DND-41 (cell line): ENCODE results near the gene ELMOD1.

Source experiments
- ATAC-seq: fragments of 200-7000 bp; cut with Tn5 transposase; 3 replicates; pipeline ENCODE4 v1.9.1; 2021; ENCODE audit warnings: low read depth; ENCODE audit not compliant: insufficient read depth
- DNase-seq: peaks from one replicate; pipeline ENCODE4 v3.0.0-alpha.2; 2020
- H2AFZ ChIP-seq: 2 replicates; pipeline ENCODE4 v1.6.0; 2012; ENCODE audit warnings: low read depth, low read length
- H3K27ac ChIP-seq: 2 replicates; pipeline ENCODE4 v1.5.1; 2012; ENCODE audit warnings: low read length, inconsistent platforms
- H3K27me3 ChIP-seq: fragments of 200-600 bp; sonication (generic); 2 replicates; pipeline ENCODE4 v1.6.0; 2012; ENCODE audit warnings: low read length, mild to moderate bottlenecking, inconsistent platforms; ENCODE audit not compliant: insufficient read depth, poor library complexity
- H3K36me3 ChIP-seq: 2 replicates; pipeline ENCODE4 v1.5.1; 2012; ENCODE audit warnings: low read length, inconsistent platforms; ENCODE audit not compliant: insufficient read depth
- H3K4me1 ChIP-seq: 2 replicates; pipeline ENCODE4 v1.5.1; 2012; ENCODE audit warnings: mild to moderate bottlenecking, low read length; ENCODE audit not compliant: insufficient read depth
- H3K4me2 ChIP-seq: 2 replicates; pipeline ENCODE4 v1.6.0; 2012; ENCODE audit warnings: mild to moderate bottlenecking, moderate library complexity, low read length, inconsistent platforms; ENCODE audit not compliant: insufficient read depth
- H3K4me3 ChIP-seq, 2 experiments: fragments of 200-600 bp in 1 of 2; shearing (Covaris generic) in 1 of 2; 2 replicates each; pipeline ENCODE4 v1.5.1; 2012 to 2016; ENCODE audit warnings: inconsistent platforms in 2 of 2, low read length in 2 of 2, mild to moderate bottlenecking in 2 of 2, low read depth in 1 of 2, moderate library complexity in 1 of 2
- H3K79me2 ChIP-seq: 2 replicates; pipeline ENCODE4 v1.6.0; 2012; ENCODE audit warnings: low read length, inconsistent platforms; ENCODE audit not compliant: insufficient read depth
- H3K9ac ChIP-seq: 2 replicates; pipeline ENCODE4 v1.6.0; 2012; ENCODE audit warnings: low read depth, mild to moderate bottlenecking, inconsistent platforms, low read length, moderate library complexity
- H3K9me3 ChIP-seq: 2 replicates; pipeline ENCODE4 v1.5.1; 2012; ENCODE audit warnings: low read length, moderate library complexity, mild to moderate bottlenecking, inconsistent platforms; ENCODE audit not compliant: insufficient read depth, severe bottlenecking
- H4K20me1 ChIP-seq: 2 replicates; pipeline ENCODE4 v1.6.0; 2012; ENCODE audit warnings: low read length; ENCODE audit not compliant: insufficient read depth
- CTCF ChIP-seq: IDR thresholded peaks from 2 replicates; pipeline ENCODE4 v1.5.1; 2012; ENCODE audit warnings: borderline replicate concordance, low read length, moderate library complexity, mild to moderate bottlenecking; ENCODE audit not compliant: poor library complexity, severe bottlenecking; ENCODE audit errors: extremely low read depth
- EZH2 ChIP-seq: IDR thresholded peaks from 3 replicates; pipeline ENCODE4 v1.6.1; 2012; ENCODE audit warnings: borderline replicate concordance, low read depth, mild to moderate bottlenecking, moderate library complexity, low read length, inconsistent platforms; ENCODE audit not compliant: severe bottlenecking

Gene ELMOD1

GRCh38 chr11:107666911-107667613, 76.1 kb downstream of the ELMOD1 start:
- H3K36me3 ChIP-seq = no peaks in the 10 kb centered on the region
- H3K4me2 ChIP-seq = no peak overlapping the region
- H4K20me1 ChIP-seq = no peaks in the 10 kb centered on the region
- H3K79me2 ChIP-seq = no peaks in the 10 kb centered on the region
- TF ChIP-seq EZH2 (no peak), CTCF (no peak)
- no peaks in the 10 kb centered on the region for H3K9me3 ChIP-seq
- no peaks in the 10 kb centered on the region for H3K4me1 ChIP-seq
- H2AFZ ChIP-seq = no peak overlapping the region
- no peaks in the 10 kb centered on the region for H3K27me3 ChIP-seq
- no peak overlapping the region for H3K27ac ChIP-seq
- no peak overlapping the region for H3K4me3 ChIP-seq
- no peak overlapping the region for H3K9ac ChIP-seq
- ATAC-seq (no peak), DNase-seq (no peak)

- Histone ChIP-seq H3K4me2 (no peak overlapping the region), H3K9ac (no peak overlapping the region), H3K27me3 (no peaks in the 10 kb centered on the region), H3K27ac (no peak overlapping the region), H3K79me2 (no peaks in the 10 kb centered on the region), H2AFZ (no peak overlapping the region), H3K4me1 (no peaks in the 10 kb centered on the region), H4K20me1 (no peaks in the 10 kb centered on the region), H3K36me3 (no peaks in the 10 kb centered on the region), H3K4me3 (no peak overlapping the region), H3K9me3 (no peaks in the 10 kb centered on the region)
- no peak for DNase-seq
- no peak for ATAC-seq
- TF ChIP-seq EZH2 = no peak
- no peak for TF ChIP-seq CTCF
Measured at GRCh38 chr11:107669191-107669740, 78.3 kb downstream of the ELMOD1 start.

GRCh38 chr11:107669893-107670601, 79.1 kb downstream of the ELMOD1 start:
- DNase-seq (no peak), ATAC-seq (no peak)
- Histone ChIP-seq H3K27ac (no peak overlapping the region), H3K9ac (no peak overlapping the region), H4K20me1 (no peaks in the 10 kb centered on the region), H3K27me3 (no peaks in the 10 kb centered on the region), H3K9me3 (no peaks in the 10 kb centered on the region), H2AFZ (no peak overlapping the region), H3K4me1 (no peaks in the 10 kb centered on the region), H3K4me2 (no peak overlapping the region), H3K79me2 (no peaks in the 10 kb centered on the region), H3K4me3 (no peak overlapping the region), H3K36me3 (no peaks in the 10 kb centered on the region)
- TF ChIP-seq EZH2 (no peak), CTCF (no peak)
